ENCODE results near the gene MMP15.

MMP15 gene

GRCh38 chr16:58041628-58041955, 16.0 kb downstream of the MMP15 start:
- H3K79me1 ChIP-seq (replicated peaks; ENCODE audit: low read length, poor library complexity, severe bottlenecking) = no peaks in the 10 kb centered on the region
- no peak overlapping the region for H4K8ac ChIP-seq (ENCODE audit: low read length)
- peaks cover 0 to 74% of the 10 kb centered on the region in 2 experiments for H3K36me3 ChIP-seq (ENCODE audit: control insufficient read depth in 1 of 2, insufficient read depth in 2 of 2, low read depth in 1 of 2, low read length in 2 of 2)
- no peak overlapping the region for H3K18ac ChIP-seq (ENCODE audit: low read depth in 1 of 2, low read length in 2 of 2)
- no peak overlapping the region for H2AFZ ChIP-seq (ENCODE audit: low read depth, low read length)
- H2BK5ac ChIP-seq (ENCODE audit: low read depth, low read length, poor library complexity, severe bottlenecking) = no peak overlapping the region
- H3K4me3 ChIP-seq (ENCODE audit: insufficient read depth in 1 of 2, low read depth in 1 of 2, low read length in 2 of 2) = no peak overlapping the region
- no peak overlapping the region for H4K91ac ChIP-seq (ENCODE audit: low read length)
- no peak overlapping the region for H3K4ac ChIP-seq (ENCODE audit: low read depth in 1 of 2, low read length in 2 of 2)
- no peak overlapping the region for H2BK120ac ChIP-seq (ENCODE audit: low read depth, low read length)
- H2AK5ac ChIP-seq (ENCODE audit: low read length, severe bottlenecking) = no peak overlapping the region
- no peak overlapping the region for H3K14ac ChIP-seq (ENCODE audit: low read length in 2 of 2)
- H3K27me3 ChIP-seq (ENCODE audit: control insufficient read depth in 1 of 2, insufficient read depth in 1 of 2, low read length in 2 of 2) = peaks cover 0 to 7% of the 10 kb centered on the region in 2 experiments
- no peak overlapping the region for H3K9ac ChIP-seq (ENCODE audit: low read length)
- WGBS = 90% methylated on average over 18 of the region's 18 CpGs
- no peak for DNase-seq
- H3K27ac ChIP-seq (ENCODE audit: low read length, poor library complexity, severe bottlenecking) = no peak overlapping the region
- H3K4me1 ChIP-seq (ENCODE audit: control insufficient read depth, insufficient read depth, low read depth, low read length) = peaks cover 2% of the 10 kb centered on the region
- no peak overlapping the region for H3K4me2 ChIP-seq (ENCODE audit: low read length, poor library complexity, severe bottlenecking)
- H2BK15ac ChIP-seq (ENCODE audit: low read depth, poor library complexity, severe bottlenecking) = no peak overlapping the region
- no peaks in the 10 kb centered on the region for H3K9me3 ChIP-seq (ENCODE audit: control insufficient read depth, low read length)
- H2BK12ac ChIP-seq (ENCODE audit: low read length in 2 of 2) = no peak overlapping the region
- H3K23ac ChIP-seq (ENCODE audit: low read length in 2 of 2) = no peak overlapping the region

GRCh38 chr16:58042001-58042885, 16.7 kb downstream of the MMP15 start:
- Histone ChIP-seq H2BK15ac (ENCODE audit: low read depth, poor library complexity, severe bottlenecking) (no peak overlapping the region), H3K27me3 (ENCODE audit: control insufficient read depth in 1 of 2, insufficient read depth in 1 of 2, low read length in 2 of 2) (peaks cover 0 to 4% of the 10 kb centered on the region in 2 experiments), H2AK5ac (ENCODE audit: low read length, severe bottlenecking) (no peak overlapping the region), H3K36me3 (ENCODE audit: control insufficient read depth in 1 of 2, insufficient read depth in 2 of 2, low read depth in 1 of 2, low read length in 2 of 2) (peaks cover 0 to 70% of the 10 kb centered on the region in 2 experiments), H3K9ac (ENCODE audit: low read length) (no peak overlapping the region), H3K4me2 (ENCODE audit: low read length, poor library complexity, severe bottlenecking) (no peak overlapping the region), H3K27ac (ENCODE audit: low read length, poor library complexity, severe bottlenecking) (no peak overlapping the region), H3K4me3 (ENCODE audit: insufficient read depth in 1 of 2, low read depth in 1 of 2, low read length in 2 of 2) (no peak overlapping the region), H2BK120ac (ENCODE audit: low read depth, low read length) (no peak overlapping the region), H3K14ac (ENCODE audit: low read length in 2 of 2) (no peak overlapping the region), H3K23ac (ENCODE audit: low read length in 2 of 2) (no peak overlapping the region), H3K18ac (ENCODE audit: low read depth in 1 of 2, low read length in 2 of 2) (no peak overlapping the region), H2BK5ac (ENCODE audit: low read depth, low read length, poor library complexity, severe bottlenecking) (no peak overlapping the region), H2AFZ (ENCODE audit: low read depth, low read length) (no peak overlapping the region), H4K8ac (ENCODE audit: low read length) (no peak overlapping the region), H2BK12ac (ENCODE audit: low read length in 2 of 2) (no peak overlapping the region), H3K9me3 (ENCODE audit: control insufficient read depth, low read length) (no peaks in the 10 kb centered on the region), H3K4me1 (ENCODE audit: control insufficient read depth, insufficient read depth, low read depth, low read length) (peaks cover 2% of the 10 kb centered on the region), H3K4ac (ENCODE audit: low read depth in 1 of 2, low read length in 2 of 2) (no peak overlapping the region), H4K91ac (ENCODE audit: low read length) (no peak overlapping the region), H3K79me1 (replicated peaks; ENCODE audit: low read length, poor library complexity, severe bottlenecking) (no peaks in the 10 kb centered on the region)
- DNase-seq = no peak
- 94% methylated on average over 22 of the region's 22 CpGs for WGBS

- H2BK5ac ChIP-seq (ENCODE audit: low read depth, low read length, poor library complexity, severe bottlenecking) = no peak overlapping the region
- no peak overlapping the region for H3K4ac ChIP-seq (ENCODE audit: low read depth in 1 of 2, low read length in 2 of 2)
- no peak overlapping the region for H3K18ac ChIP-seq (ENCODE audit: low read depth in 1 of 2, low read length in 2 of 2)
- no peaks in the 10 kb centered on the region for H3K27me3 ChIP-seq (ENCODE audit: control insufficient read depth in 1 of 2, insufficient read depth in 1 of 2, low read length in 2 of 2)
- H2AK5ac ChIP-seq (ENCODE audit: low read length, severe bottlenecking) = no peak overlapping the region
- no peak overlapping the region for H3K4me3 ChIP-seq (ENCODE audit: insufficient read depth in 1 of 2, low read depth in 1 of 2, low read length in 2 of 2)
- H3K23ac ChIP-seq (ENCODE audit: low read length in 2 of 2) = no peak overlapping the region
- H4K8ac ChIP-seq (ENCODE audit: low read length) = no peak overlapping the region
- no peak overlapping the region for H3K4me2 ChIP-seq (ENCODE audit: low read length, poor library complexity, severe bottlenecking)
- no peaks in the 10 kb centered on the region for H3K79me1 ChIP-seq (replicated peaks; ENCODE audit: low read length, poor library complexity, severe bottlenecking)
- no peak overlapping the region for H2BK120ac ChIP-seq (ENCODE audit: low read depth, low read length)
- peaks cover 0 to 62% of the 10 kb centered on the region in 2 experiments for H3K36me3 ChIP-seq (ENCODE audit: control insufficient read depth in 1 of 2, insufficient read depth in 2 of 2, low read depth in 1 of 2, low read length in 2 of 2)
- no peak overlapping the region for H3K14ac ChIP-seq (ENCODE audit: low read length in 2 of 2)
- H4K91ac ChIP-seq (ENCODE audit: low read length) = no peak overlapping the region
- no peak overlapping the region for H2BK12ac ChIP-seq (ENCODE audit: low read length in 2 of 2)
- H2BK15ac ChIP-seq (ENCODE audit: low read depth, poor library complexity, severe bottlenecking) = no peak overlapping the region
- no peak overlapping the region for H2AFZ ChIP-seq (ENCODE audit: low read depth, low read length)
- no peak overlapping the region for H3K27ac ChIP-seq (ENCODE audit: low read length, poor library complexity, severe bottlenecking)
- no peaks in the 10 kb centered on the region for H3K9me3 ChIP-seq (ENCODE audit: control insufficient read depth, low read length)
- DNase-seq = no peak
- no peak overlapping the region for H3K9ac ChIP-seq (ENCODE audit: low read length)
- peaks cover 2% of the 10 kb centered on the region for H3K4me1 ChIP-seq (ENCODE audit: control insufficient read depth, insufficient read depth, low read depth, low read length)
- WGBS = 93% methylated on average over 15 of the region's 16 CpGs
Measured at GRCh38 chr16:58042886-58043515, 17.4 kb downstream of the MMP15 start.

GRCh38 chr16:58043571-58044155, 18.1 kb downstream of the MMP15 start:
- no peak overlapping the region for H2AK5ac ChIP-seq (ENCODE audit: low read length, severe bottlenecking)
- H3K4me2 ChIP-seq (ENCODE audit: low read length, poor library complexity, severe bottlenecking) = no peak overlapping the region
- H3K4me3 ChIP-seq (ENCODE audit: insufficient read depth in 1 of 2, low read depth in 1 of 2, low read length in 2 of 2) = no peak overlapping the region
- no peak overlapping the region for H4K91ac ChIP-seq (ENCODE audit: low read length)
- H3K4ac ChIP-seq (ENCODE audit: low read depth in 1 of 2, low read length in 2 of 2) = no peak overlapping the region
- H3K14ac ChIP-seq (ENCODE audit: low read length in 2 of 2) = no peak overlapping the region
- no peak overlapping the region for H2BK5ac ChIP-seq (ENCODE audit: low read depth, low read length, poor library complexity, severe bottlenecking)
- no peak overlapping the region for H3K18ac ChIP-seq (ENCODE audit: low read depth in 1 of 2, low read length in 2 of 2)
- no peaks in the 10 kb centered on the region for H3K79me1 ChIP-seq (replicated peaks; ENCODE audit: low read length, poor library complexity, severe bottlenecking)
- no peak overlapping the region for H2BK12ac ChIP-seq (ENCODE audit: low read length in 2 of 2)
- H4K8ac ChIP-seq (ENCODE audit: low read length) = no peak overlapping the region
- no peak overlapping the region for H2AFZ ChIP-seq (ENCODE audit: low read depth, low read length)
- no peak overlapping the region for H3K9ac ChIP-seq (ENCODE audit: low read length)
- no peaks in the 10 kb centered on the region for H3K9me3 ChIP-seq (ENCODE audit: control insufficient read depth, low read length)
- peaks cover 0 to 56% of the 10 kb centered on the region in 2 experiments for H3K36me3 ChIP-seq (ENCODE audit: control insufficient read depth in 1 of 2, insufficient read depth in 2 of 2, low read depth in 1 of 2, low read length in 2 of 2)
- no peak overlapping the region for H3K23ac ChIP-seq (ENCODE audit: low read length in 2 of 2)
- peaks cover 2% of the 10 kb centered on the region for H3K4me1 ChIP-seq (ENCODE audit: control insufficient read depth, insufficient read depth, low read depth, low read length)
- H2BK120ac ChIP-seq (ENCODE audit: low read depth, low read length) = no peak overlapping the region
- DNase-seq = no peak
- H3K27ac ChIP-seq (ENCODE audit: low read length, poor library complexity, severe bottlenecking) = no peak overlapping the region
- H2BK15ac ChIP-seq (ENCODE audit: low read depth, poor library complexity, severe bottlenecking) = no peak overlapping the region
- WGBS = 93% methylated on average over 7 of the region's 7 CpGs
- H3K27me3 ChIP-seq (ENCODE audit: control insufficient read depth in 1 of 2, insufficient read depth in 1 of 2, low read length in 2 of 2) = no peaks in the 10 kb centered on the region

Measured in mesenchymal stem cell (in vitro differentiated cells and primary cell).